ENCODE measurements around the gene HORMAD2.

HORMAD2 gene

DNA sequence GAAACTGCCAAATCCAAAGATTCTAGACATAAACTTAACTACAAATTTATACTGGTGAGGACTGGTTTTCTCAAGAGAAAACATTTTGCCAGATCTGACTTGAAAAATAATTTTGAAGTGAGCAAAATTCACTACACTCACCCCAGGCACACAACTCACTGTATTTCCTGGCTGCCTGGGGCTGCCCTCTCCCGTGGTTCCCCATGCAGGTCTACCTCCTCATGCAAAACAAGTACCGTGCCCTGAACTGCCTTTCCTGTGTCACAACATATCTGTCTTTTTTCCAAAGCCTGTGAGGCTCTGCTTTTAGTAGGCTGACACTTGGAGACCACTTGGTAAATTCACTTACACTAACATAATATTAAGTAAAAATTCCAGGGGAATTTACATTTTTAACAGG is 89.9 kb downstream of the HORMAD2 start:
- no peak for DNase-seq

DNA sequence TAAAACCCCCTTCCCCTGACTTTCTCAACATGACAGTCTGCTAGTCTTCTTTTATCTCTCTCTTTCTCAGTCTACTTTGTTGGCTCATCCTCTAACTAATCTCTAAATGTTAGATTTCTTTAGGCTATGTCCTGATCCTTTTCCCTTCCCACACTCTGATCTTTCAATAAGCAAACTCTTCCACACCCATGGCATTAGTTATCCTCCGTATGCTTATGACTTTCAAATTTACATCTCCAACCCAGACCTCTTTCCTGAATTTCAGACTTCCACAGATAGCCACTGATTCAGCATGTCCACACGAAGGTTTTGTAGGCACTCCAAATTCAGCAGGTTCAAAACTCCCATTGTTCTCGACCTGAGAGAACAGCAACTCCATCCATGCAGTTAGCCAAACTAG is 90.7 kb downstream of the HORMAD2 start:
- no peak for DNase-seq

DNA sequence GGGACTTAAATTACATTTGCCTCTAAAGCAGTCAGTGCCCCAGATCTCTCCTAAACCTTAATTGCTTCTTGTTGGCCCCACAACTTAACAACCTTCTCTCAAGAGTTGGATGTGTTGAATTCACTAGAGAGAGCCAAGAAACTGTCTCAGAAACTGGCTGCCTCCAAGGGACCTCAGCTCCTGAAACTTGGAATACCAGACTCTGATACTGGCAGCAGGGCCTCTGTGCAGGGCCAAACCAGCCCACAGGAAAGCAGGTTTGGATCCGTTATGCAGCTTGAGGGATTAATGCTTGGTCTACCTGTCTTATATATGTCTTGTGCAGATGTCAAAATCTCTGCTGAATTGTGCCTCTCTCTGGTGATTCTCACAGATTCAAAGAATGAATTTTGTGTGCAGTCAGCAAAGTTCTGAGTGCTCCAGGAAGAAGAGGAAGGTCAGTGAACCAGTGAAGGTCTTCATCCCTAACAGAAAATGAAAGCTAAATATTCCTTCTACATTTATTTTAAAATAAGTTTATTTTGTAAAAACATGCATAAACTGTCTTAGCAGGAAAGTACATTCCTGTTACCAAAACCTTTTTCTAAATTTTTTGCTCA is 95.5 kb downstream of the HORMAD2 start:
- peak in 1 of 4 experiments; percentile 30 for DNase-seq

DNA sequence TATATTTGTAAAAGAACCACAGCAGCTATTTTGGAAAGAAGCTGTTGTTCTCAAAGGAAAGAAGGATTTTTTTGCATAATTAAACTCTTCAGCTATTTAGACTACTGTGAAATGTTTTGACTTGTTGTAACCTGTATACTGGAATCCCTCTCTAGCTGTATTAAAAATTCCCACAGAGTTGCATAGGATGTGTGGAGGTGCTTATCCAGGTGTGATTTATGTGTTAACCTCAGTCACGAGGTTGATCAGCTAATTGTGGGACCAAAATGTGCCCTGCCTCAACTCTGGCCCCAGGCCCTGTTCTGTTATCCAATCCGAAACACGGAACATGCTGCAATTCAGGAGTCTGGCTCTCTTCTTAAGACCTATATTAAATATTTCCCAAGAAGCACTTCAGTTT is 96.2 kb downstream of the HORMAD2 start:
- no peak for DNase-seq

DNA sequence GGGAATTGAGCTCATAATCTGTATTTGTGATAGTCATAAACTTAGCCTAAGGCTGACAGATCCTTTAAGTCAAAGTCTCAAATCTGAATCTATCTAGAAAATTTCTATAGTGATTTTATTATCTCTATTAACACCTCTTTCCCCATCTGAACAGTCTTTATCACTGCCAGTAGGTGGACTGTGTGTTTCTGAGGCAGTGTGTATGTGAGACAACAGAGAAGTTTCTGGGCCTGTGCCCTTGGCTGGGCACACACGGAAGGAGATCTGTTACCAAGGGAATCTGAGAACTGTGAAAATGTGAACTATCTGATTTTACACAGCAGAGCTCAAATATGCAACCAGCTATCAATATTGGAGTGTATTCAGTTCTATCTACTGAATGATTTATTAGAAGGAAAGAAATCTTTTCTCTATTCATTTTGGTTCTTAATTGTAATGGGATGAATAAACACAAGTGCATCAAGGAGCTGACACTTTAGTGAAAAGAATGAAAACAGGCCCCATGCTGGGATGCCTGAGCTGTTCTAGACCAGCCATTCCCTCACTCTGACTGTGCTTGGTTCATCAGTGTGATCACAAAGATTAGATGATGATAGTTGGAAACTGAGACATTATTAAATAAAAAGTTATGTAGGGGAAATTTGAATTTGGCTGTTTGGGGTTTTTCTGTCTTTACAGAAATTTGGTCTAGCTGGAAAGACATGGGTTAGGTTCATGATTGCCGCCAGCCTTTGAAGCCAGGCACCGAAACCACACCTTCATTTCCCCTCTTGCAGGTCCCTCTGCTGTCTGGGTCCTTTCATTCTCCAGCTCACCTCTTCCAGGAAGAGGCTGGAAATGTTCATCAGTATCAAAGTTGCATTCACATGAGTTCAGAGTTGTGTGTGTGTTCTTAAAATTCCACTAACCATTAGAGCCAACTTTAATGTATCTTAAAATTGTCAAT is 98.2 kb downstream of the HORMAD2 start:
- DNase-seq, result no peak

DNA sequence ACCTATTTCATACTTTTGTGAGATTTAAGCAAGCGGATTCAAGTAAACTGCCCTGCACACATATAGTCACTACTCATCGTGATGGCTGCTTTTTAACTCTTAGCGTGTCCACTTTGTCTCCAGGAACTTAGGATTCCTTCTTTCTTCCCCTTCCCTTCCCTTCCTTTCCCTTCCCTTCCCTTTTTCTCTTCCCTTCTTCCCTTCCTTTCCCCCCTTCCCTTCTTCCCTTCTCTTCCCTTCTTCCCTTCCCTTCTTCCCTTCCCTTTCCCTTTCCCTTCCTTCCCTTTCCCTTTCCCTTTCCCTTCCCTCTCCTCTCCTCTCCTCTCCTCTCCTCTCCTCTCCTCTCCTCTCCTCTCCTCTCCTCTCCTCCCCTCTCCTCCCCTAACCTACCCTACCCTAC is 100.4 kb downstream of the HORMAD2 start:
- DNase-seq, result no peak

DNA sequence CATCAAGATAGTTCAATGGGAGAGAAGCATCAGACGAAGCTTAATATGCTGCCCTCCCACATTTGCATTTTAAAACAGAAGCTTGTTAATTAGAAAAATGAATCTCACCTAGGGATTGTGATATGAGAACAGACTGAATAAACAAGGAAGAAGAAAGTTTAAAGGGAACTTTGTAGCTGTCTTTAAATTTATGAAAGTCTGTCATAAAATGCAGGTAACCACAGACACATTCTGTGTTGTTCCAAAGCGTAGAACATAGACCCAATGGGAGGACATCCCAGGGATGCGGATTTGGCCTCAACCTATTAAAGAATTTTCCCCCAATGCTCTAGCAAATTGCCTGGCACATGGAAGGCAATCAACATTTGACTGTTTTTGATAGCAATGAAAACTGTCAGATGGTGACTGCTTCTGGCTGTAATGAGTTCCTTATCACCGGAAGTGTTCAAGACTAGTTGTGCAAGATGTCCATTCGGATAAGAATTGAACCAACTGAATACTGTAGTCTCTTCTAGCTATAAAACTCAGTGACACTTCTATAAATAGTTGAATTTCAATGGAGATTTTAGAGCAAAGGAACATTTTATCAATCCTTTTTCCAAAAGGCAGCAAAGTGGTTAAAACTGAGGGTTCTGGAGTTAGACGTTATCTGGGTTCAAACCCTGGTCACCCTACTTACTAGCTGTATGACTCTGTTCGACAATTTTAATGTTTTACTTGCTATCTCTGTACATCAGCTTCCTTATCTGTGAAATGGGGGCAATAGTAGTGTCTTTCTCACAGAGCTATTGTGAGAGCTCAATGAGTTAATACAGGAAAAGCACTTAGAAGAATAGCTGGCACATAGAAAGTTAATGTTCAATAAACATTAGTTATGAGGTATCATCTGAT is 101.4 kb downstream of the HORMAD2 start:
- DNase-seq, result peak in 1 of 4 experiments; percentile 5

DNA sequence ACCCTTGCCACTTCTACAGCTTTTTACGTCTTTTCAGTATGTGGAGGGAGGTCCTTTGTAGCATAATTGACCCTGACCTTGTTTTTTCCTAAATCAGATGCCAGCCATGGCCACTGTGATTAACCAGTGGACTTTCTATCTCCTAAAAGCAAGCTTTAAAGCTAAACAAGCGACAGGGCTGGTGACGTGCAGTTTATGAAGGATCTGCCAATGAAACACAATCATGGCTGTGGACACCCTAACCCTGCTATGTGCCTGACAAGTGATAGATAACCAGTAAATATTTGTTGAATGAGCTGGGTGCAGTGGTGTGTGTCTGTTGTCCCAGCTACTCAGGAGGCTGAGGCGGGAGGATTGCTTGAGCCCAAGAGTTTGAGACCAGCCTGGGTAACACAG is 102.1 kb downstream of the HORMAD2 start:
- no peak for DNase-seq

DNA sequence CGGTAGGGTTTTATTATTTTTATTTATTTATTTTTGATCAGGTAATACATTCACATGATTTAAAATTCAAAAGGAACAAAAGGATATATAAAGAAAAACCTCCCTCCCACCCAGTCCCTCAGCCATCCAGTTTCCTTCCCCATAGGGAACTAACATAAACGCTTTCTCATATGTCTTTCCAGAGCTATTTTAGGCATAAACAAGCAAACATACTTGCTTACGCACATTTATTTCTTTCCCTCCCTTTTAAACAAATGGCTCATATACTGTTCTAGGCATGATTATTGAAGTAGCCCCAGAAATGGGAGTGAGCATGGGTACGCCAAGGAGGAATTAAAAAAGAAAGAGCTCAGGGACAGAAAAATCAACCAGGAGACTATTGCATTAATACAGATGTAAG is 102.6 kb downstream of the HORMAD2 start:
- DNase-seq, result peak in 3 of 4 experiments; percentile 28 to 57 (median 52)

DNA sequence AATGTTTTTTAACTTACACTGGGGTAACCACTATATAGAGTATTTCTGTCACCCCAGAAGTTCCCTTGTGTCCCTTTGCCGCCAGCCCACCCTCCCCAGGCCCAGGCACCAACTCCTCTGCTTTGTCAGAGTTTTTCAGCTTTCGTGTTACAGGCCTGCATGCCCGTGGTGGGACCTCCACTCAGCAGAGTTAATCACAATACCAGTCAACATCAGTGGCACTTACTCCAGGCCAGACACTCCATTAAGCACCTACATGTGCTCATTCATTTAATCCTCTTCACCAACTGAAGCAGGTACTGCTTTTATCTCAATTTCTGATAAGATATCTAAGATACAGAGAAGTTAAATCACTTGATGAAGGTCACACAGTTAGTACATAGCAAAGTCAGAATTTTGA is 103.0 kb downstream of the HORMAD2 start:
- DNase-seq, result no peak

DNA sequence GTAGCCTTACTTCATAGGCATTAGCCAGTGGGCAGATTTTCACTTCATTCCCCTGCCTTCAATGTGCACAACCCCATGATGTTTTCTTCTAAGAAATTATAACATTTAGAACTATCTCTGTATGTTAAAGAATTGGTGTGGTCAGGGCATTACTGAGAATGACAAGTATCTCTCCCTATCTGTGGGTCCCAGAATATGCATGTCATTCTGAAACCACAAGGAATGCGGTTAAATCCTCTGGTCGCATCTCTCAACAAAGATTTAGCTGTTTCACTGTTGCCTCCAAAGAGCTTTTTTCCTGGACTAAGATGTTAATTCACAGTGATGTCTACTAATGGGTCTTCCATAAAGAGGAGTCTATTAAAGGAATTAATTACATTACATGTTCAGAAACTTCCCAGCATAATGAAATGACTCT is 103.6 kb downstream of the HORMAD2 start:
- peak in 2 of 4 experiments; percentile 22 to 32 for DNase-seq

DNA sequence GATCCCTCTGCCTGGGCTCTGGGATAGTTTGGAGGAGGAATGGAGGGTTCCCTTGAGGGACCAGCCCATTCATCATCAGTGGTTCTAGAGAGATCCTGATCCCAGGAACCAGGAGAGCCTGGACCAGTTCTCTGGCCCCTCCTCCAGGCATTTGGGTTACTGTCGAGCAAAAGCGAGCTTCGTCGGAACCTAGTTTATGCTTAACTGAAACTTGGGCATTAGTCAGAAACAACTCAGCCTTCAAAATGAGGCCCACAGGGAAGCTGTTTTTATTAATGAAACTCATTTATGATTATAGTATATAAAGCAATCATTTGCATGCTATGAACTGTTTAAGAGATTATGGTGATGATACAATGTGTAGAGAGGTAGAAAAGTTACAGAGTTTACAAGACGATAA is 104.9 kb downstream of the HORMAD2 start:
- DNase-seq, result no peak

DNA sequence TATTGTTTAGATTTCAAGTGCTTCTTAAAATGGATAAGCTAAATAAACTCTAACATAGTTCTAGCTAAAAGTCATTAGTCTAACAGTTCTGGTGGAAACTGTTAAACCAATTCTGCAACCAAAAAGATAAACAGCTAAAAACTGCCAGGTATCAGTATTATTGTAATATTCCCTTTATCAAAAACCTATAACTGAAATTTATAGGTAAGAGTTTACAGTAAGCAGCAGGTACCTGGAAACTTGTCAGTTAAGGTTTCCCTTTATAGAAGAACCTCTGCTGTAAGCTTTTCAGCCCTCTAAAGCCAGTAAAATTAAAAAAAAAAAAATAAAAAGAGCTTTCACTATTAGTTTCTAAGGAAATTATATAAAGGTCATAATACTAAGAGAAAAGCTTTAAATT is 105.3 kb downstream of the HORMAD2 start:
- no peak for DNase-seq

DNA sequence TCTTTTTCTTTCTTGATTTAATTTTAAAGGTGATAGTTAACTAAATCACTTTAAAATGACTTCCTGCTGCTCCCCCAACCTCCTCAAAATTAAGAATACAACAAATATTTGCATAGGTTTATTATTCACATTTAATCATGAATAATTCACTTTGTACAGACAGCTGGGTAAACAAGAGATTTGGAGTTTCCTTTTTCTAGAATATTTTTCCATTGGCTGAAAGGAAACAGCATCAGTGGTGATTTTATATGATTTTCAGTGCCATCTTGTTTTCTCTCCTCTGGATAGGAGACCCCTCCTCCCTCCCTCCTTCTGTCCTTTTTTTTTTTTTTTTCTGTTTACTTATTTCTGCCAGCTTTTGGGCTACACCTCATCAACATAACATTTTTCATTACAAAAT is 105.8 kb downstream of the HORMAD2 start:
- no peak for DNase-seq

DNA sequence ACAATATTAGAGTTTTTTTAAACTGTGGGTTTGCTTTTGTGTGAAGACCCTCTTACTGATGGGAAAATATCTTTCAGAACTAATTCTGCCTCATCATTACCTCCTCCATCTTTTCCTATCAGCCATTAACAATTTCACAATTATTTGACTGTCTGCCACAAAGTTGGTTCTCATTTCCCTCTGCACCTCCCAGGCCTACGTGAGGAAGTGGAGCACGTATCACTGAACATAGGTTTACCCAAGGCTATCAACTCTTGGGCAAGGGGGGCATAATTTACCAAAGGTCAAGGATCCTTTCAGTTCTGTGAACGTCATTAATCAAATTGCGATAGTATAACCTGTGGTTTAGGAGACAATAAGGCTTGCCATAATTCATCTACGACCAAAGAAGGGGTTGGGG is 106.2 kb downstream of the HORMAD2 start:
- peak in 3 of 4 experiments; percentile 36 to 55 (median 49) for DNase-seq

DNA sequence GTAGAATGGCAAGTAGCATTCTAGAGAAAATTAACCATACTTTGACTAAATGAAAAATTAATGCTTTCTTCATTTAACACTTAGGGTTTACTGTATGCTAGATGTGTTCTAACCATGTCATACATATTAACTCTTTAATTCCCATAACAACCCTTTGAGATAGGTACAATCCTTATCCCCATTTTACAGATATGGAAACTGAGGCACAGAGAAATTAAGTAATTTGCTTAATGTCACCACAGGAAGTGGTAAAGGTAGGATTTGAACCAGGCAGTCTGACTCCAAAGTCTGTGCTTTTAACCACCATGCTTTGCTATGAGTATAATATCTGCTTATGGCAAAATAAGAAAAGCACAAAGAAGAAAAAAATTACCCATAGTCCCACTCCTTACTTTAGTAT is 106.8 kb downstream of the HORMAD2 start:
- no peak for DNase-seq

DNA sequence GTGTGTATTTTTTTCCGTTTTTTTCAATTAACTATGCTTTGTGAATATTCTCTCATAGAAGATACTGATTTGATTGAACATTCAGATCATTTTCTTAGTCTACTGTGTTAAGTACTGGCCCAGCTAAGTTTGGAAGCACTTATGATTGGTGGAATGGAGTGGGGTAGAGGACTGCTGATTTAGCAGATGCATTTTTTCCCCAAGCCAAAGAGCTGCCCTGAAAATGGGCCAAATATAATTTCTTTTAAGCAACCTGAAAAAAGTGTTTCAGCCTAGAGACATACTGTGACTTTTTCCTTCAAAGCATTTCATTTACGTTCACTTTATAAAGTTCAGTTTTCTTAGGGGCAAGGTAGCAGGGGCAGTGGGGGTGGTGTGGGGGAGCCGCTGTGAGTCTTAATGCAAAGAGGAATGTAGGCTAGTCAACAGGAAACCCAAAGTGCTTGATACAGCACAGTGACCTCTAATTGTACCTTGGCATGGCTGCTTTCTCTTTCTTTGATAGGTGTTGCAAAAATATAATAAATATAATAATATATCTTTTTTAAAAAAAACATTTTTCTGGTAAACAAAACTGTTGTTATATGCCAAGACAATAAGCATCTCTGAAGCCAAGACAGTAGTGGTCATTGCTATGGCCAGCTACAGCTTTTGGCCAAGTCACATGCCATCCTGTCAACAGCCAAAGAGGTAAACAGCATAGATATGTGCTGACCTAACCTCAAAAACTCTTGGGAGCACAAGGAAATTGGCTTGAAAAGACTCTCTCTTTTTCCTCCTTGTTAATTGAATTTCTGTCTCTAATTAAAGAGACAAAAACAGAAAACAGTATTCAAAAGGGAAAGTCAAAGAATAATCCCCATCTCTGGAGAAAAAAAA is 107.5 kb downstream of the HORMAD2 start:
- DNase-seq, result no peak

DNA sequence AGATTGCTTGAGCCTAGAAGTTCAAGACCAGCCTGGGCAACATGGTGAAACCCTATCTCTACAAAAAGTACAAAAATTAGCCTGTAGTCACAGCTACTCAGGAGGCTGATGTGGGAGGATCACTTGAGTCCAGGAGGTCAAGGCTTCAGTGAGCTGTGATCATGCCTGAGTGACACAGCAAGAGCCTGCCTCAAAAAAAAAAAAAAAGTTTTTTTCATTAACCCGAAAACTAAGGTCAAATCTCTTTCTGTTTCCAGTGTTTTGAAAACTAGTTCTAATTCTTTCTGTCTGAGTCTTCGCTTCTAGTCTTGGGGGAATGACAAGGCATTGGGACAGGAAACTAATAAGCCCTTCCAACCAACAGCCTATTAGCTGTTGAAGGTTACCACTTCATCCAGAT is 108.6 kb downstream of the HORMAD2 start:
- DNase-seq, result peak; percentile 28 to 69 (median 52)

DNA sequence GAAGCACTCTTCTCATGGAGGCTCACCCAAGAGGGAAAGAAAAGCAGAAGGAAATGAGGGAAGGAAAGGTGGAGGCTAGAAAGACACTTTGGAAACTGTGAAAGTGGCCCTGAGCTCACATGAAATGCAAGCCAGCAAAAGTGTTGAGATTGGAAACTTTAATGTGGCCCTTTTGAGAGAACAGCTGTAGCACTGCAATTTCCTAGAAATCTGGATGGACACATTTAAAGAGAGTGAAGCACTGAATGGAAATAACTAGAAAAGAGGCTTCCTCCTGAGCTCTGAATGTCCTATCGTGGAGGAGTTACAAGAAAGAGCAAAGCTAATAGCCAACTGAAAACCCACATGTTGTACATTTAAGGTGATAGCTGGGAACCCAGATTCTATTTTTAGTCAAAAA is 110.3 kb downstream of the HORMAD2 start:
- DNase-seq, result no peak

DNA sequence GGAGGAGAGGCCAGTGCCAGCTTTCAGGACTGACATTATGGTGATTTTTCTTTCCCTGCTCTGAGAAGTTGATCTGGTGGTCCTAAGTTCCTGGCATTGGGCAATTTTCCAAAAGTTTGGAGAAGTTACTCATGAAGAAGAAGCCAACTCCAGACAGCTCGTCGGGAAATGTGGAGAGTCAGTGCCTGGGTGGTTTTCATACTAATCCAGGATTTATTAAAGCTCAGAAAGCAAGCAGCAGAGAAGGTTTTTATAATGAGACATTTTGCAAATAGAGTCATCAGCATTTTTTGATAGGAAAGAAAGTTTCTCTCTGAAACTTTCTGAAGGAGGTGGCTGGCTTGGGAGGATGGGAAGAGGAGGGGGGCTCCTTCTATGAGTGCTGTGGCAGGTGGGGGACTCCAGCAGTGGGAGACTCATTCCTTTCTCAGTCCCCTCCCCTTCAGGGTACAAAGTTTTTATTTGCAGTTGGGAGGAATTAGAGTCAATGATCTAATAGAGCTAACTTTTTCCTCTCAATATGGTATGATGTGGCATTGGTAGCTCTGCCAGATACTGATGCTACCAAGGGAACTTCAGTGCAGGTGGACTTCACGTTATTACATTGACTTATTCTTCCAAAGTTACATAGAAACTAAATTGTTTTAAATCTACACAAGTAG is 110.9 kb downstream of the HORMAD2 start:
- DNase-seq, result no peak

DNA sequence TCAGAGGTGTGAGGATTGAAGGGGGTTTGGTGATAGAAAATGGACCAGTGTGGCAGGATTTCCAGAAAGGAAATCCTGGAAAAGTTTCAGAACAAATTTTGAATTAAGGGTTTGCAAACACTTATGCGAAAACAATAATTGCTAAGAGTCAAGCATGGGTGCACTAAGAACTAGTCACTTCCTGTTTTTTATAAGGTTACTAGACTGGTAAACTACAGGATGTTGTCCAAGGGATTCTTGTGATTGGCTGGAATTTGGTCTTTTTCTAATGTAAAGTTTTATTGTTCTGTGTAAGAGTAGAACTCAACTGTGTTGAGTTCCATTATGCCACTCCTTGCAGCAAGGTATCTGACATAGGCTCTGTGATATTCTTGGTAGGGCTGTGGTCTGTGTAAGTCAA is 112.2 kb downstream of the HORMAD2 start:
- peak in 3 of 4 experiments; percentile 25 to 60 (median 58) for DNase-seq

All from suppressor macrophage (primary cell).